ENCODE measurements around the gene PARVA.

Gene PARVA

GRCh38 chr11:12531020-12531419 lies 153.6 kb downstream of the PARVA start:
- no peak overlapping the region for H3K4me3 ChIP-seq (ENCODE audit: low read depth, low read length)
- no peak for TF ChIP-seq CTCF (IDR thresholded peaks at IDR 0.05; ENCODE audit: low read depth, low read length)

- no peak overlapping the region for H3K4me3 ChIP-seq (ENCODE audit: low read depth, low read length)
- TF ChIP-seq CTCF (IDR thresholded peaks at IDR 0.05; ENCODE audit: low read depth, low read length): no peak
These were observed 154.3 kb downstream of the PARVA start for GRCh38 chr11:12531681-12532080.

GRCh38 chr11:12532580-12532979 lies 155.2 kb downstream of the PARVA start:
- no peak overlapping the region for H3K4me3 ChIP-seq (ENCODE audit: low read depth, low read length)
- no peak for TF ChIP-seq CTCF (IDR thresholded peaks at IDR 0.05; ENCODE audit: low read depth, low read length)

- TF ChIP-seq CTCF (IDR thresholded peaks at IDR 0.05; ENCODE audit: low read depth, low read length): no peak
- H3K4me3 ChIP-seq (ENCODE audit: low read depth, low read length): no peak overlapping the region
These were observed 157.2 kb downstream of the PARVA start for GRCh38 chr11:12534549-12534948.

- H3K4me3 ChIP-seq (ENCODE audit: low read depth, low read length): no peak overlapping the region
- TF ChIP-seq CTCF (IDR thresholded peaks at IDR 0.05; ENCODE audit: low read depth, low read length): no peak
These were observed 157.9 kb downstream of the PARVA start for GRCh38 chr11:12535321-12535720.

- TF ChIP-seq CTCF (IDR thresholded peaks at IDR 0.05; ENCODE audit: low read depth, low read length): no peak
- H3K4me3 ChIP-seq (ENCODE audit: low read depth, low read length): no peak overlapping the region
These were observed 159.2 kb downstream of the PARVA start for GRCh38 chr11:12536566-12536965.

- no peak for TF ChIP-seq CTCF (IDR thresholded peaks at IDR 0.05; ENCODE audit: low read depth, low read length)
- H3K4me3 ChIP-seq (ENCODE audit: low read depth, low read length): no peak overlapping the region
These were observed 160.5 kb downstream of the PARVA start for GRCh38 chr11:12537778-12538401.

Measured in WI38 (cell line).